Vein endothelial cell (primary cell): ENCODE measurements around the gene CHL1. TPM values are rescaled to one million over a fixed set of nuclear protein-coding genes. Genes with fewer than 3 reads are reported as not detected.

Source experiments
- small RNA-seq: library from RNA; depleted of rRNA; stranded (forward); fragments of <200 nt; gene quantifications from one replicate; pipeline ENCODE3, GENCODE V24; 2012
- total RNA-seq: library from RNA; depleted of rRNA; stranded (reverse); fragments of >200 nt; gene quantifications from 2 replicates; pipeline ENCODE4 v1.2.3, GENCODE V29; 2012

The CHL1 gene, protein sequence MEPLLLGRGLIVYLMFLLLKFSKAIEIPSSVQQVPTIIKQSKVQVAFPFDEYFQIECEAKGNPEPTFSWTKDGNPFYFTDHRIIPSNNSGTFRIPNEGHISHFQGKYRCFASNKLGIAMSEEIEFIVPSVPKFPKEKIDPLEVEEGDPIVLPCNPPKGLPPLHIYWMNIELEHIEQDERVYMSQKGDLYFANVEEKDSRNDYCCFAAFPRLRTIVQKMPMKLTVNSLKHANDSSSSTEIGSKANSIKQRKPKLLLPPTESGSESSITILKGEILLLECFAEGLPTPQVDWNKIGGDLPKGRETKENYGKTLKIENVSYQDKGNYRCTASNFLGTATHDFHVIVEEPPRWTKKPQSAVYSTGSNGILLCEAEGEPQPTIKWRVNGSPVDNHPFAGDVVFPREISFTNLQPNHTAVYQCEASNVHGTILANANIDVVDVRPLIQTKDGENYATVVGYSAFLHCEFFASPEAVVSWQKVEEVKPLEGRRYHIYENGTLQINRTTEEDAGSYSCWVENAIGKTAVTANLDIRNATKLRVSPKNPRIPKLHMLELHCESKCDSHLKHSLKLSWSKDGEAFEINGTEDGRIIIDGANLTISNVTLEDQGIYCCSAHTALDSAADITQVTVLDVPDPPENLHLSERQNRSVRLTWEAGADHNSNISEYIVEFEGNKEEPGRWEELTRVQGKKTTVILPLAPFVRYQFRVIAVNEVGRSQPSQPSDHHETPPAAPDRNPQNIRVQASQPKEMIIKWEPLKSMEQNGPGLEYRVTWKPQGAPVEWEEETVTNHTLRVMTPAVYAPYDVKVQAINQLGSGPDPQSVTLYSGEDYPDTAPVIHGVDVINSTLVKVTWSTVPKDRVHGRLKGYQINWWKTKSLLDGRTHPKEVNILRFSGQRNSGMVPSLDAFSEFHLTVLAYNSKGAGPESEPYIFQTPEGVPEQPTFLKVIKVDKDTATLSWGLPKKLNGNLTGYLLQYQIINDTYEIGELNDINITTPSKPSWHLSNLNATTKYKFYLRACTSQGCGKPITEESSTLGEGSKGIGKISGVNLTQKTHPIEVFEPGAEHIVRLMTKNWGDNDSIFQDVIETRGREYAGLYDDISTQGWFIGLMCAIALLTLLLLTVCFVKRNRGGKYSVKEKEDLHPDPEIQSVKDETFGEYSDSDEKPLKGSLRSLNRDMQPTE (N-terminal part only)
- total RNA-seq: not detected in 2 replicates

DNA sequence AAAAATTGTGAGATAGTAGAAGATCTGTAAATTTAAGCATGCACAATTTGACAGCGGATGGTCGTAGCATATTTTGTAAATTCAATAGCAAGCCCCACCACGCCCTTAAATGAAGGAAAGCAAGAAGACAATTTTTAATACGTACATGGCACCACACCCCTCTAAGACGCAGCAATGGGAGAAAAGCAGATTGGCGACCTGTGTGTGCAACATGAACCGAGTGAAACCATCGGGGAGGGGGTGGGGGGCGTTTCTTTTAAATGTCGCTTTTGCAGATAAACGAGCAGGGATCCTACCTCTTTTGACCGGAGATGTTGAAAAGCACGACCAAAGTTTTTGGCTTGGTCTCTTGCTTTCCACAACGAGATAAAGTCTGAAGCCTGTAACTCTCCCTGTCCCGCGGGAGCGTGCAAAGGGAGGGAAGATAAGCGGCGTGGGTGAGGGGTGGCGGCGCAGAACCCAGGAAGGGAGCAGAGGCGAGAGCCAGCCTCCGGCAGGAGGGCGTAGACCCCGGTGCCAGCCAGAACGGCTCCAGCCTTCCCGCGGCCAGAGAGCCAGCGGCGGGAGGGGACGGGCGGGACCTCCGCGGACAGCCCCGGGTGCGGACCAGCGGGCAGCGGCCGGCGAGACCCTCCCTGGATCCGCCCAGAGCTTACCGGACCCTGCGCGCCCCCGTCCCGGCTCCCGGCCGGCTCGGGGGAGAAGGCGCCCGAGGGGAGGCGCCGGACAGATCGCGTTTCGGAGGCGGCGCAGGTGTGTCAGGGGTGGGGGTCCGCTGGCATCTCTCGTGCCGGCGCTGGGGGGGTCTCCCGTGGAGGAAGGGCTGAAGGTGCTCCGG is at the start of gene CHL1:
Gene CHL1 (plus strand): TSS at position 453 of the 838 bp plus-strand sequence. CDS start 123,014 bp downstream, outside the sequence.

Small RNA genes lying within 50 kb of the gene (small RNA-seq; reads per million reads assigned to genes)
- not detected for gene RNU6-1194P
